Ishikawa (cell line): Measurements from ENCODE around the gene MAP2K3.

ENCODE experiments used
- CEBPB ChIP-seq: IDR thresholded peaks from 2 replicates; pipeline ENCODE4 v1.6.1; 2012
- CREB1 ChIP-seq: IDR thresholded peaks from 2 replicates; pipeline ENCODE4 v1.6.1; 2012; ENCODE audit warnings: low read depth
- EGR1 ChIP-seq: IDR thresholded peaks from 2 replicates; pipeline ENCODE4 v1.6.1; 2012
- EP300 ChIP-seq: IDR thresholded peaks from 2 replicates; pipeline ENCODE4 v1.6.1; 2012; ENCODE audit warnings: borderline replicate concordance
- FOXM1 ChIP-seq: IDR thresholded peaks from 2 replicates; pipeline ENCODE4 v1.6.1; 2012; ENCODE audit warnings: low read depth, borderline replicate concordance
- MAX ChIP-seq: IDR thresholded peaks from 2 replicates; pipeline ENCODE4 v1.6.1; 2012
- NFIC ChIP-seq: IDR thresholded peaks from 2 replicates; pipeline ENCODE4 v1.6.1; 2012
- RAD21 ChIP-seq: IDR thresholded peaks from 2 replicates; pipeline ENCODE4 v1.6.1; 2012; ENCODE audit warnings: low read depth
- REST ChIP-seq: IDR thresholded peaks from 2 replicates; pipeline ENCODE4 v1.6.1; 2012; ENCODE audit warnings: low read depth, mild to moderate bottlenecking
- TAF1 ChIP-seq: IDR thresholded peaks from 2 replicates; pipeline ENCODE4 v1.6.1; 2012; ENCODE audit warnings: low read depth, mild to moderate bottlenecking
- TCF12 ChIP-seq: IDR thresholded peaks from 2 replicates; pipeline ENCODE4 v1.6.1; 2012; ENCODE audit warnings: low read depth
- TEAD4 ChIP-seq: IDR thresholded peaks from 2 replicates; pipeline ENCODE4 v1.6.1; 2012
- USF1 ChIP-seq: IDR thresholded peaks from 2 replicates; pipeline ENCODE4 v1.6.1; 2012
- YY1 ChIP-seq: IDR thresholded peaks from 2 replicates; pipeline ENCODE4 v1.6.1; 2012; ENCODE audit warnings: low read depth
- ZBTB7A ChIP-seq: IDR thresholded peaks from 2 replicates; pipeline ENCODE4 v1.6.1; 2012; ENCODE audit warnings: low read depth

Gene MAP2K3

GRCh38 chr17:21279198-21279535 is 5.3 kb upstream of the MAP2K3 start:
- TF ChIP-seq FOXM1 = no peak
- no peak for TF ChIP-seq YY1
- no peak for TF ChIP-seq MAX
- TF ChIP-seq EP300 = no peak
- TF ChIP-seq TAF1 = no peak
- no peak for TF ChIP-seq REST
- TF ChIP-seq USF1 = no peak
- no peak for TF ChIP-seq RAD21
- no peak for TF ChIP-seq CREB1
- no peak for TF ChIP-seq EGR1
- no peak for TF ChIP-seq NFIC
- no peak for TF ChIP-seq TEAD4
- no peak for TF ChIP-seq CEBPB
- no peak for TF ChIP-seq TCF12
- no peak for TF ChIP-seq ZBTB7A

- no peak for TF ChIP-seq MAX
- no peak for TF ChIP-seq TCF12
- TF ChIP-seq TEAD4 = no peak
- TF ChIP-seq FOXM1 = no peak
- TF ChIP-seq CEBPB = no peak
- no peak for TF ChIP-seq NFIC
- no peak for TF ChIP-seq RAD21
- TF ChIP-seq EP300 = no peak
- no peak for TF ChIP-seq ZBTB7A
- no peak for TF ChIP-seq REST
Observed at GRCh38 chr17:21279582-21279981, 4.9 kb upstream of the MAP2K3 start.

- TF ChIP-seq TEAD4 = no peak
- no peak for TF ChIP-seq TCF12
- TF ChIP-seq RAD21 = peak; percentile 96
- no peak for TF ChIP-seq ZBTB7A
- TF ChIP-seq YY1 = no peak
- peak; percentile 71 for TF ChIP-seq MAX
- TF ChIP-seq EP300 = no peak
- peak; percentile 31; the same call in 1 of the 2 replicates for TF ChIP-seq USF1
Observed at GRCh38 chr17:21280081-21280518, 4.4 kb upstream of the MAP2K3 start.

- TF ChIP-seq FOXM1 (no peak), NFIC (no peak), EGR1 (no peak)
Observed at GRCh38 chr17:21282231-21282630, 2.3 kb upstream of the MAP2K3 start.

- TF ChIP-seq TCF12 = no peak
- TF ChIP-seq REST = no peak
- no peak for TF ChIP-seq EGR1
- no peak for TF ChIP-seq RAD21
- no peak for TF ChIP-seq YY1
- no peak for TF ChIP-seq CREB1
- no peak for TF ChIP-seq CEBPB
- no peak for TF ChIP-seq NFIC
- TF ChIP-seq EP300 = no peak
- no peak for TF ChIP-seq FOXM1
- no peak for TF ChIP-seq TAF1
- no peak for TF ChIP-seq TEAD4
- no peak for TF ChIP-seq ZBTB7A
- TF ChIP-seq MAX = no peak
- no peak for TF ChIP-seq USF1
Observed at GRCh38 chr17:21282850-21283249, 1.7 kb upstream of the MAP2K3 start.
